HEK293T (cell line): Measurements from ENCODE around the gene FGD2.

Source experiments
- BHLHE40 ChIP-seq: fragments of 450-650 bp; IDR thresholded peaks from 2 replicates; pipeline ENCODE4 v1.6.1; 2016; ENCODE audit warnings: mild to moderate bottlenecking, moderate library complexity, borderline replicate concordance
- ELF4 ChIP-seq: fragments of 450-650 bp; IDR thresholded peaks from 2 replicates; pipeline ENCODE4 v1.6.1; 2017; ENCODE audit warnings: antibody characterized with exemption
- FOXA1 ChIP-seq: fragments of 450-650 bp; IDR thresholded peaks from 2 replicates; pipeline ENCODE4 v1.6.1; 2016; ENCODE audit warnings: mild to moderate bottlenecking
- FOXK2 ChIP-seq: fragments of 450-650 bp; IDR thresholded peaks from 2 replicates; pipeline ENCODE4 v1.6.1; 2016; ENCODE audit warnings: mild to moderate bottlenecking
- FOXM1 ChIP-seq: fragments of 450-650 bp; IDR thresholded peaks from 2 replicates; pipeline ENCODE4 v1.6.1; 2017; ENCODE audit warnings: mild to moderate bottlenecking, borderline replicate concordance
- L3MBTL2 ChIP-seq: fragments of 450-650 bp; conservative IDR thresholded peaks from 2 replicates; pipeline ENCODE4 v1.6.1; 2016; ENCODE audit warnings: mild to moderate bottlenecking
- NFRKB ChIP-seq: fragments of 450-650 bp; IDR thresholded peaks from 2 replicates; pipeline ENCODE4 v1.6.1; 2016; ENCODE audit warnings: mild to moderate bottlenecking, moderate library complexity
- SP1 ChIP-seq: fragments of 450-650 bp; IDR thresholded peaks from 2 replicates; pipeline ENCODE4 v1.6.1; 2017
- SUZ12 ChIP-seq: fragments of 450-650 bp; IDR thresholded peaks from 2 replicates; pipeline ENCODE4 v1.6.1; 2016; ENCODE audit warnings: mild to moderate bottlenecking
- TARDBP ChIP-seq: fragments of 450-650 bp; IDR thresholded peaks from 2 replicates; pipeline ENCODE4 v1.6.1; 2016
- ZNF384 ChIP-seq: fragments of 450-650 bp; IDR thresholded peaks from 2 replicates; pipeline ENCODE4 v1.6.1; 2016

DNA sequence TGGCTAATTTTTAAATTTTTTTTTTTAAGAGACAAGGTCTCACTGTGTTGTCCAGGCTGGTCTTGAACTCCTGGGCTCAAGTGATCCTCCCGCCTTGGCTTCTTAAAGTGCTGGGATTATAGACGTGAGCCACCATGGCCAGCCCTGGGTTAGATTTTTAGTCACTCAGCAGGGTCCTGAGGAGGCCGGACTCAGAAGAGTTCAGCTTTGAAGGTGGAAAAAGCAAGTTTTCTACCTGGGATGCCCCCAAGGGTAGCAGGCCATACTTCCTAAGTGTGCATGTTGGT is 44.2 kb downstream of the FGD2 start:
- no peak for TF ChIP-seq FOXM1
- no peak for TF ChIP-seq L3MBTL2
- no peak for TF ChIP-seq FOXA1
- TF ChIP-seq ELF4 = no peak
- no peak for TF ChIP-seq SUZ12
- TF ChIP-seq TARDBP = no peak
- TF ChIP-seq BHLHE40 = no peak
- no peak for TF ChIP-seq ZNF384
- no peak for TF ChIP-seq SP1
- no peak for TF ChIP-seq FOXK2
- TF ChIP-seq NFRKB = no peak
